ENCODE measurements around the gene STAT4.

DNA sequence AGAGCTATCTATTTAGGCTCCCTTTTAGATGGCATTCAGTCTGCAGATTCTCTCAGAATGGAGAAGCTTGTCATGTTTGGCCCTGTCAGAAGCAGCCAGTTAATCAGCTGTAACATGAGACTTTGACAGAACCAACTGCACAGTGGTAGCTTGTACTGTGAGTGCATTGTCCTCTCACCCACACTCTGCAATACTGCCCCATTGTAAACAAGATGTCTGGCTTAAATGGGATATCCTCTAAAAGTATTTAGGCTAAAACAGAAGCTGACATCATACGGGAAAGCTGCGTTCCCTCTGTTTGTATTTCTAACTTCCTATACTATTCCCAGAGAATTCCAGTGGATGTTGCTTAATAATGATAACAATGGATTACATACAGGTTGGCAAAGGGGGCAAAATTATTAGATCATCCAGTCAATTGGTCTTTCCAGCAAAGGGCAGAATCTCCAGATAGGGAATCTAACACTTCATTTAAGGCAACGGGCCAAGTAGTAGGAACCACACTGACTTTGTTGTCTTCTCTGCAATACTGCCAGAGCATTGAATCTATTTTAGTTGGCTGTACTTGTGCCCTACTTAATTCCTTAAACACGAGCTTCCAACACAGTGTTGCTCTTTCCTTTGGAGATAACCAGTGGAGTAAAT lies 15.4 kb upstream of the STAT4 start:
- TF ChIP-seq EZH2 (IDR thresholded peaks at IDR 0.05; ENCODE audit: borderline replicate concordance, low read depth, low read length, poor library complexity, severe bottlenecking): no peak
- TF ChIP-seq, protein P1, sequence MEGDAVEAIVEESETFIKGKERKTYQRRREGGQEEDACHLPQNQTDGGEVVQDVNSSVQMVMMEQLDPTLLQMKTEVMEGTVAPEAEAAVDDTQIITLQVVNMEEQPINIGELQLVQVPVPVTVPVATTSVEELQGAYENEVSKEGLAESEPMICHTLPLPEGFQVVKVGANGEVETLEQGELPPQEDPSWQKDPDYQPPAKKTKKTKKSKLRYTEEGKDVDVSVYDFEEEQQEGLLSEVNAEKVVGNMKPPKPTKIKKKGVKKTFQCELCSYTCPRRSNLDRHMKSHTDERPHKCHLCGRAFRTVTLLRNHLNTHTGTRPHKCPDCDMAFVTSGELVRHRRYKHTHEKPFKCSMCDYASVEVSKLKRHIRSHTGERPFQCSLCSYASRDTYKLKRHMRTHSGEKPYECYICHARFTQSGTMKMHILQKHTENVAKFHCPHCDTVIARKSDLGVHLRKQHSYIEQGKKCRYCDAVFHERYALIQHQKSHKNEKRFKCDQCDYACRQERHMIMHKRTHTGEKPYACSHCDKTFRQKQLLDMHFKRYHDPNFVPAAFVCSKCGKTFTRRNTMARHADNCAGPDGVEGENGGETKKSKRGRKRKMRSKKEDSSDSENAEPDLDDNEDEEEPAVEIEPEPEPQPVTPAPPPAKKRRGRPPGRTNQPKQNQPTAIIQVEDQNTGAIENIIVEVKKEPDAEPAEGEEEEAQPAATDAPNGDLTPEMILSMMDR (conservative IDR thresholded peaks at IDR 0.05; ENCODE audit: low read depth, low read length): no peak

All from A673 (cell line).